Kidney (tissue), 14 donors: ENCODE data around the gene TMEM255B. TPM values are rescaled to one million over a fixed set of nuclear protein-coding genes. Genes with fewer than 3 reads are reported as not detected.
A peak's percentile ranks its signal among the peaks of the same experiment; 100 is the strongest.
"Not testable (repeated sequence)": the region's sequence is repeated elsewhere in the genome, so short reads cannot be mapped to it uniquely, and the experiment has no call there.

Experiments
- DNase-seq, 5 donors: peaks; one replicate each; pipeline ENCODE4 v3.0.0-alpha.2; 2013 to 2020
- FAIRE-seq: peaks from 2 replicates; lab custom pipeline; 2012; peaks lifted over from hg19 to GRCh38; lab: Jason Lieb, UNC
- H3K27ac ChIP-seq, 2 donors: one replicate each; pipeline ENCODE4 v1.7.0; 2013; ENCODE audit warnings: low read depth in 2 of 2, low read length in 2 of 2, inconsistent platforms in 1 of 2
- H3K27me3 ChIP-seq: one replicate; pipeline ENCODE4 v1.7.1; 2013; ENCODE audit warnings: low read length, inconsistent platforms; ENCODE audit not compliant: control insufficient read depth, insufficient read depth
- H3K36me3 ChIP-seq, 3 donors: one replicate each; pipeline versions ENCODE4 v1.7.0 to v1.7.1; 2013; ENCODE audit warnings: low read length in 3 of 3, control low read depth in 1 of 3, inconsistent platforms in 1 of 3; ENCODE audit not compliant: insufficient read depth in 3 of 3, control insufficient read depth in 2 of 3
- H3K4me1 ChIP-seq, 3 donors: one replicate each; pipeline versions ENCODE4 v1.7.0 to v1.7.1; 2013; ENCODE audit warnings: low read length in 3 of 3, inconsistent platforms in 1 of 3, low read depth in 1 of 3; ENCODE audit not compliant: control insufficient read depth in 2 of 3, insufficient read depth in 2 of 3
- H3K4me3 ChIP-seq, 3 donors: one replicate each; pipeline versions ENCODE4 v1.7.0 to v1.8.1; 2013; ENCODE audit warnings: low read length in 3 of 3, control low read depth in 1 of 3, inconsistent platforms in 1 of 3
- H3K9ac ChIP-seq, 3 donors: one replicate each; pipeline versions ENCODE4 v1.7.0 to v1.7.1; 2013; ENCODE audit warnings: low read length in 3 of 3, control low read depth in 1 of 3, inconsistent platforms in 1 of 3
- H3K9me3 ChIP-seq, 3 donors: one replicate each; pipeline versions ENCODE4 v1.7.0 to v1.7.1; 2013; ENCODE audit warnings: low read length in 3 of 3, control low read depth in 1 of 3, inconsistent platforms in 1 of 3; ENCODE audit not compliant: control insufficient read depth in 2 of 3, insufficient read depth in 1 of 3
- CTCF ChIP-seq: IDR thresholded peaks from 3 replicates; pipeline ENCODE4 v1.5.1; 2012; ENCODE audit warnings: mild to moderate bottlenecking, moderate library complexity, borderline replicate concordance; ENCODE audit not compliant: insufficient read depth; ENCODE audit errors: extremely low read depth
- intact Hi-C: fragments of 100-400 bp; cut with DNase I; formaldehyde crosslinking; loops from one replicate; pipeline ENCODE4 v1.11.1; 2022
- polyA plus RNA-seq: library from polyadenylated mRNA; stranded (reverse); fragments of 350-450 nt; fragmentation: Illumina TruSeq; extraction: RNeasy Lipid Tissue Mini Kit (QIAGEN cat#74804); gene quantifications from one replicate; pipeline ENCODE4 v1.2.3, GENCODE V29; 2014; ENCODE audit warnings: low read depth, low replicate concordance; ENCODE audit not compliant: insufficient read depth
- total RNA-seq: library from RNA; stranded (reverse); fragmentation: NEBNext Ultra II Directional; extraction: Animal tissue kit (Norgen Biotek cat#: 25700); gene quantifications from one replicate; pipeline ENCODE4 v1.2.1, GENCODE V29; 2021
- donor health status: control.
- donor health status: control.
- donor health status: control.
- donor health status: control.
- donor health status: control.
- donor health status: DM: yes; HTN: yes; CAD: no.
- donor health status: Normal renal cell carcinoma (clear cell type).

The TMEM255B gene
- total and polyA plus RNA-seq, 2 donors from 2014 or later, result 11.9 to 29.3 TPM

- intact Hi-C loops, result no loop called here
- peak overlapping the region in 1 of 3 donors; percentile 29 for H3K4me3 ChIP-seq
Measured at GRCh38 chr13:113724016-113724758, 34.8 kb upstream of the TMEM255B start.

GRCh38 chr13:113724780-113725315, 34.2 kb upstream of the TMEM255B start:
- Histone ChIP-seq H3K4me1 (peaks cover 0 to 5% (median 0%) of the 10 kb centered on the region in 3 donors), H3K27me3 (peaks cover 4% of the 10 kb centered on the region), H3K9ac (no peak overlapping the region), H3K36me3 (no peaks in the 10 kb centered on the region), H3K4me3 (peak overlapping the region; percentile 29 to 51 (median 50)), H3K27ac (peak overlapping the region in 1 of 2 donors; percentile 32), H3K9me3 (no peaks in the 10 kb centered on the region)
- peak; percentile 84 to 94 (median 86) for DNase-seq
- intact Hi-C loops, result no loop called here
- no peak for FAIRE-seq
- TF ChIP-seq CTCF, result peak; percentile 69

More at GRCh38 chr13:113724016-113724758, 34.8 kb upstream of the TMEM255B start:
- Histone ChIP-seq H3K27me3 (no peaks in the 10 kb centered on the region), H3K4me1 (peaks cover 0 to 5% (median 0%) of the 10 kb centered on the region in 3 donors), H3K9ac (no peak overlapping the region), H3K27ac (no peak overlapping the region), H3K36me3 (no peaks in the 10 kb centered on the region), H3K9me3 (no peaks in the 10 kb centered on the region)
- no peak for FAIRE-seq
- DNase-seq, result peak in 2 of 5 donors; percentile 69 to 77
- no peak for TF ChIP-seq CTCF

- H3K27ac ChIP-seq, H3K4me1 ChIP-seq, FAIRE-seq, H3K9ac ChIP-seq, H3K27me3 ChIP-seq, H3K9me3 ChIP-seq, H3K4me3 ChIP-seq, intact Hi-C loops, H3K36me3 ChIP-seq: not testable (repeated sequence)
- peak in 1 of 5 donors; percentile 72 for DNase-seq
Measured at GRCh38 chr13:113725329-113726105, 33.5 kb upstream of the TMEM255B start.

GRCh38 chr13:113726106-113726821, 32.8 kb upstream of the TMEM255B start:
- H3K4me1 ChIP-seq, H3K27me3 ChIP-seq, H3K9me3 ChIP-seq, intact Hi-C loops, FAIRE-seq, H3K4me3 ChIP-seq, H3K9ac ChIP-seq, H3K36me3 ChIP-seq: not testable (repeated sequence)
- H3K27ac ChIP-seq, result peak overlapping the region in 1 of 2 donors; percentile 23
- DNase-seq, result peak in 3 of 5 donors; percentile 17 to 82 (median 82)
